Mucosa of gallbladder (tissue), 1 donor: Measurements from ENCODE around the gene USH2A. TPM values are rescaled to one million over a fixed set of nuclear protein-coding genes. Genes with fewer than 3 reads are reported as not detected.

Experiments used
- DNase-seq: peaks from one replicate; pipeline ENCODE4 v3.0.0-alpha.2; 2020; ENCODE audit warnings: low spot score
- total RNA-seq: library from RNA; stranded (reverse); gene quantifications from one replicate; pipeline ENCODE4 v1.2.1, GENCODE V29; 2021
- donor health status: DM: no; HTN: no; CAD: no.

The USH2A gene, protein sequence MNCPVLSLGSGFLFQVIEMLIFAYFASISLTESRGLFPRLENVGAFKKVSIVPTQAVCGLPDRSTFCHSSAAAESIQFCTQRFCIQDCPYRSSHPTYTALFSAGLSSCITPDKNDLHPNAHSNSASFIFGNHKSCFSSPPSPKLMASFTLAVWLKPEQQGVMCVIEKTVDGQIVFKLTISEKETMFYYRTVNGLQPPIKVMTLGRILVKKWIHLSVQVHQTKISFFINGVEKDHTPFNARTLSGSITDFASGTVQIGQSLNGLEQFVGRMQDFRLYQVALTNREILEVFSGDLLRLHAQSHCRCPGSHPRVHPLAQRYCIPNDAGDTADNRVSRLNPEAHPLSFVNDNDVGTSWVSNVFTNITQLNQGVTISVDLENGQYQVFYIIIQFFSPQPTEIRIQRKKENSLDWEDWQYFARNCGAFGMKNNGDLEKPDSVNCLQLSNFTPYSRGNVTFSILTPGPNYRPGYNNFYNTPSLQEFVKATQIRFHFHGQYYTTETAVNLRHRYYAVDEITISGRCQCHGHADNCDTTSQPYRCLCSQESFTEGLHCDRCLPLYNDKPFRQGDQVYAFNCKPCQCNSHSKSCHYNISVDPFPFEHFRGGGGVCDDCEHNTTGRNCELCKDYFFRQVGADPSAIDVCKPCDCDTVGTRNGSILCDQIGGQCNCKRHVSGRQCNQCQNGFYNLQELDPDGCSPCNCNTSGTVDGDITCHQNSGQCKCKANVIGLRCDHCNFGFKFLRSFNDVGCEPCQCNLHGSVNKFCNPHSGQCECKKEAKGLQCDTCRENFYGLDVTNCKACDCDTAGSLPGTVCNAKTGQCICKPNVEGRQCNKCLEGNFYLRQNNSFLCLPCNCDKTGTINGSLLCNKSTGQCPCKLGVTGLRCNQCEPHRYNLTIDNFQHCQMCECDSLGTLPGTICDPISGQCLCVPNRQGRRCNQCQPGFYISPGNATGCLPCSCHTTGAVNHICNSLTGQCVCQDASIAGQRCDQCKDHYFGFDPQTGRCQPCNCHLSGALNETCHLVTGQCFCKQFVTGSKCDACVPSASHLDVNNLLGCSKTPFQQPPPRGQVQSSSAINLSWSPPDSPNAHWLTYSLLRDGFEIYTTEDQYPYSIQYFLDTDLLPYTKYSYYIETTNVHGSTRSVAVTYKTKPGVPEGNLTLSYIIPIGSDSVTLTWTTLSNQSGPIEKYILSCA (N-terminal part only)
- 0.03 TPM for total RNA-seq

- DNase-seq: no peak
These were observed at the start of gene USH2A for GRCh38 chr1:216422821-216423520. USH2A (minus strand) TSS chr1:216423448; CDS start chr1:216422336, 1,112 bp downstream.

DNA sequence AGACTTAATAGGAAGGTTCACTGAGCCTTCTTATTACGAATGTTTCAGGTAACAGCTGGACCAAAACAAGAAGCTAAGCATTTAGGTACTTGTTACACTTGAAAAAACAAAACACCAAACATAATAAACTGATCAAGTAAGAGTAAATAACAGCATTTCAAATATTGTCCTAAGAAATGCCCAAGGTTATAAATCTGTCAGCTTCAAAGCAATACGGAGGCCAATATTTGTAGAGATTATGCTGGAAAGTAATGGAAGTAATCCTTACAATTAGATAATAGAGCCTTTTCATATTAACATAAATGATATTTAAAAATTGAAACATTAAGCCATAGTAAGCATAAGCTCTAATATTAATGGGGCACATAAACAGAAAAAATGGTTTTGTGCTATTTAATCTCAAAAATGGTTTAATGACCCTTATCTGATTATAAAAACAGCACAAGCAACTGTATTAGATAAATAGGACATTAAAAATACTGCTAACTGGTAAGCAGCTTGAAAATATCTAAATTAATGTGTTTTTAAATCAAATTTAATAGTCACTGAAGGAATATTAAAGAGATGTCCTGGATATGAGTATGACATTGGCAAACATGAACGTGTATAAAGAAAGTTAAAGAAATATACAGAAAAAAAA, 43.0 kb upstream of the USH2A start:
- DNase-seq: no peak

GRCh38 chr1:216464489-216464888, 41.2 kb upstream of the USH2A start:
- DNase-seq: no peak

DNA sequence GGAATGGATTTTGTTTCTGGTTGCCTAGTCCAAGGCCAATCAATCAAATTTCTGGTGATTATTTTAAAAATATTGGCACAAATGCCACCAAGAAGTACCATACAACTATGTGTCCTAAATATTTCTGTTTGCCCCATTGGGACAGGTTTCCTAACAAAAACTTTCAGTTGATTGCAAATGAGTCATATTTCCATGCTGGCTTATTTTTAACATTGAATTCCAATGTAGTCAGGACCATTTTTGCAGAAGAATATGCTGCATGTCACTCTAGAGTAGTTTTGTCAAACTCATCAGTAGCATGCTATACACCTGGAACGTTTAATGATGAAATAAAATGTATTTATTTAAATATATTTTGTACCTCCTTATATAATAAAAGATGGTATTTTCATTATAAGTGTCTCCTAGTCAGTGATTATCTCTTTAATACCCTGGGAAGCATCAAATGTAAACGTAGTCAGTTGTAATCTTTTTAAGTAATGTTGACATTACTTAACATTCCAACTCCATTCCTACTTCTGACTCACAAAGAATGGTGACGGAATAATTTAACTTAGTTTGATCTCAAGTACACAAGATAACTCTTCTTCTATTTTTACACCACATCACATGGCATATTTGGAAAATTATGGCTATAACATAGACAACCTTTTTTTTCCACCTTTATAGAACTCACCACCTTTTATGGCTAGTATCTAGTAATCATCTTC, 39.0 kb upstream of the USH2A start:
- no peak for DNase-seq

DNA sequence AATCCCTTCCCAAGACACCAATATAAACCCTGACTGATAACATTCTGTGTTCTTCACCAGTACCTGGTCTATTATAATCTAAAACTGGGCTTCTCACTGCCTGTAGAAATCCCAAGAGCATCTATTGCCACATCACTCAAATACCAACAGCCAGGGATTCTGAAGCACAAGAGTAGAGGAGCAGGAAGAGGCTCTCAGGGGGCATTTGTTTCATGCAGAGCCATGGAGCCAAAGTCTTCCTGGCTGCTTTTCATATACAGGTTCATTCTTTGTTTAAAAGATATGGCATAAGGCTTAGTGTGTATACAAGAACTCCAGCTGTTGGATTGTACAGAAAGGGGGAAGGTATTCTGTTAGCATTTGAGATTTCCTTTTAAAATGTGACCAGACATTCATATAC, 38.2 kb upstream of the USH2A start:
- no peak for DNase-seq

GRCh38 chr1:216459651-216460207, 36.5 kb upstream of the USH2A start:
- DNase-seq: no peak

GRCh38 chr1:216458812-216459211, 35.6 kb upstream of the USH2A start:
- DNase-seq: no peak

GRCh38 chr1:216457356-216457755, 34.1 kb upstream of the USH2A start:
- no peak for DNase-seq

- DNase-seq: no peak
These were observed 33.4 kb upstream of the USH2A start for GRCh38 chr1:216456682-216457081.

DNA sequence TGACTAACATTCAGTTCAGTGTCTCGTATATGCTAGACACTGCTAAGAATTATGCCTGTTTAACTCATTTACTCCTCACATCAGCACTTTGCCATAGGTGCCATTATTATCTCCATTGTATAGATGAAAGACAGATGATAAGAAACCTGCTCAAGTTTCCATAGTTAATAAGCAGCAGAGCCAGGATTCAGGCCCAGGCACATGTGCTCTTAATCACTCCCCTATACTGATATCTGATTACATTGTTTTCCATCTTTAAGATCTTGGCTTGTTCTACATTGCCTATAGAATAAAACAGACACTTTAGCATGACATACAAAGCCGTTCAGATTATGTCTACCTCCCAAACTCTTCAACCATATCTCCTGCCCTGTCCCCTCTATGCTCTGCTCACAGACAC, 30.5 kb upstream of the USH2A start:
- no peak for DNase-seq

- no peak for DNase-seq
These were observed 27.0 kb upstream of the USH2A start for GRCh38 chr1:216450227-216450626.

GRCh38 chr1:216448011-216448510, 24.8 kb upstream of the USH2A start:
- no peak for DNase-seq

- no peak for DNase-seq
These were observed 14.4 kb upstream of the USH2A start for GRCh38 chr1:216437603-216438002.

DNA sequence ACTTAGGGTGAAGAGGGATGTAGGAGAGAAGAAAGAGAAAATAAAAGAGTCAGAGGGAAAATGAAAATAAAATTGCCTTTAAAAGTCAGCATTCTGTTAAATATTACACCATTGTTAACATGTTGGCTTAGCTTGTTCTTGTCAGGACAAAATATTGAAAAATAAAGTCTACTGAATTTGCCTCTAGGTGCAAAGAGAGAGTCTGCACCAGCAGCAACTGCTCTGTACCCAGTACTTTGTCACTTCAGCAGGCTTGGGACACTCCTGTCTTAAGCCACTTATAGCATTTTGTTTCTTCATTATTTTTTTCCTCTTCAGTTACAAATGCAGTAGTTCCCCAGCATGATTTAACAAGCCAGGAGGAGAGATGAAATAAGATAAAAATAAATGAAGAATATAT, 11.0 kb upstream of the USH2A start:
- DNase-seq: no peak

GRCh38 chr1:216433175-216433574, 9.9 kb upstream of the USH2A start:
- DNase-seq: no peak

GRCh38 chr1:216430744-216431143, 7.5 kb upstream of the USH2A start:
- DNase-seq: no peak

DNA sequence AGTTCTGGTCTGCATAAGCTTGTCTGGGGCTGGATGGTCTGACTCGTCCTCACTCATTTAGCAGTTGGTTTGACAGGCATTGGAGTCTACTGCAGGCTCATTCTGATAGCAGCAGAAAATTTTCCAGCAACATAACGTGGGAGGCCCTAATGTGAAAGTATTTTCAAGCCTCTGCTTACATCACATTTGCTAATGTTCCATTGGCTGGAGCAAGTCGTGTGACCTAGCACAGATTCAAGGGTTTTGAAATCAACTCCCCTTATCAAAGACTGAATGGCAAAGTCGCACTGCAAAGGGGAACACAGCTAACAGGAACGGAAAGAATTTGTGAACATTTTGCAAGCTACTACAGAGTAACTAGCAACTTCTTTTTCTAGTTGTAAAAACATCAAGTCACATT, 2.3 kb upstream of the USH2A start:
- DNase-seq: no peak

- DNase-seq: no peak
These were observed 2.5 kb downstream of the USH2A start for GRCh38 chr1:216420746-216421145.

DNA sequence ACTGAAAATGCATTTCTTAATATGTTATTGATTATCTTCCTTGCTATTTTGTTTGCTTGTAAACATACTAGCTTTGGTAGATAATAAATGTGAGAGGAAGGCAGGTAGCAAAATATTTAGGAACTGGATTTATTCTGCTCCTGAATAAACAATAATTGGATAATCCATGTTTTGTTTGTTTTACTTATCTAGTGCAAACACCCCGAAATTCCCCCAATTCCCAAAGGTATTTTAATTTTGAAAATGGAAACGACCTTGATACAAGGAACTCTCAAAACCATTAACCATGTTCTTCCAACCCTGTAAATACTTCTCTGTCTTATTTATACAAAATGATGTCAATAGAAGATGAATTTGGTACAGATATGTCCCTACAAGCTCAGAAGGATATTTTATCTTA, 3.0 kb downstream of the USH2A start:
- no peak for DNase-seq

DNA sequence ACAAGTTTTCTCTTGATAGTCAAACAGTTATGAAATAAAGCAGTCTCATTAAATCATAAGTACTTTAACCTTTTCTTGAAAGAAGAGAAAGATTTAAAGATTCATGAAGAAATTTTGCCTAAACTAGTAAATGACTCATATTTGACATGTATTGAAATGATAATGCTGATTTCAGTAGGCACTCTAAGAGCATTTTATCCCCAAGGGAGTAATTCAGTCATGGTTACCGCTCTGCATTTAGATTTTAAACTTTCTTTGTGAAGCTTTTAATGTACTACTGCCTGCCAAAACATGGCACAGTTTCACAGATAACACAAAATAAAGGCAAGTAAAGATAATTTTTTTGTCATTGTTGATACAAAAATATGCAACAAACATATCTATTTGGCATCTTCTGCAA, 6.8 kb downstream of the USH2A start:
- DNase-seq: no peak
